Fibroblast of lung (primary cell): ENCODE data around the gene NHLRC2. TPM values are rescaled to one million over a fixed set of nuclear protein-coding genes. Genes with fewer than 3 reads are reported as not detected.

Source experiments
- DNase-seq, 2 donors: peaks; one replicate each; pipeline versions ENCODE4 v3.0.0 to v3.0.0-alpha.2; 2010; ENCODE audit warnings: low read depth in 2 of 2
- H2AFZ ChIP-seq: 2 replicates; pipeline ENCODE4 v1.5.1; 2012; ENCODE audit warnings: low read length, control low read depth, inconsistent platforms
- H3K27ac ChIP-seq: 2 replicates; pipeline ENCODE4 v1.5.1; 2011; ENCODE audit warnings: low read length, control low read depth; ENCODE audit not compliant: insufficient read depth
- H3K27me3 ChIP-seq: 2 replicates; pipeline ENCODE4 v1.5.1; 2011; ENCODE audit warnings: mild to moderate bottlenecking, low read length; ENCODE audit not compliant: control insufficient read depth, insufficient read depth
- H3K36me3 ChIP-seq: 2 replicates; pipeline ENCODE4 v1.5.1; 2011; ENCODE audit warnings: low read length; ENCODE audit not compliant: control insufficient read depth, insufficient read depth
- H3K4me1 ChIP-seq: 2 replicates; pipeline ENCODE4 v1.5.1; 2011; ENCODE audit warnings: low read length; ENCODE audit not compliant: control insufficient read depth, insufficient read depth; ENCODE audit errors: extremely low read depth
- H3K4me2 ChIP-seq: 2 replicates; pipeline ENCODE4 v1.5.1; 2011; ENCODE audit warnings: low read length, control low read depth; ENCODE audit not compliant: insufficient read depth; ENCODE audit errors: extremely low read depth
- H3K4me3 ChIP-seq, 4 experiments: fragments of 200-600 bp in 1 of 4; sonication (generic) in 1 of 4; replicated peaks in 1 of 4; 2 replicates each; pipeline ENCODE4 v1.5.1; 2011 to 2016; ENCODE audit warnings: low read length in 4 of 4, low read depth in 3 of 4, mild to moderate bottlenecking in 3 of 4, control low read depth in 2 of 4, inconsistent platforms in 1 of 4, mixed read lengths in 1 of 4; ENCODE audit not compliant: insufficient read depth in 1 of 4; ENCODE audit errors: control extremely low read depth in 1 of 4
- H3K79me2 ChIP-seq: 2 replicates; pipeline ENCODE4 v1.5.1; 2012; ENCODE audit warnings: mild to moderate bottlenecking, low read length, inconsistent platforms; ENCODE audit not compliant: control insufficient read depth, insufficient read depth
- H3K9ac ChIP-seq: 2 replicates; pipeline ENCODE4 v1.5.1; 2011; ENCODE audit warnings: mild to moderate bottlenecking, low read length, control low read depth; ENCODE audit not compliant: insufficient read depth
- H3K9me3 ChIP-seq: 2 replicates; pipeline ENCODE4 v1.5.1; 2012; ENCODE audit warnings: low read depth, low read length; ENCODE audit not compliant: control insufficient read depth, insufficient read depth
- H4K20me1 ChIP-seq: 2 replicates; pipeline ENCODE4 v1.5.1; 2011; ENCODE audit warnings: low read length; ENCODE audit not compliant: control insufficient read depth, insufficient read depth; ENCODE audit errors: extremely low read depth
- EZH2 ChIP-seq: IDR thresholded peaks from 2 replicates; pipeline ENCODE4 v1.5.1; 2012; ENCODE audit warnings: low read length, control low read depth, mild to moderate bottlenecking; ENCODE audit errors: missing control alignments
- polyA plus RNA-seq, 2 donors: library from polyadenylated mRNA; depleted of rRNA in 1 of 2; stranded (reverse) in 1 of 2; unstranded in 1 of 2; fragments of >200 nt; gene quantifications; 2 replicates each; pipeline ENCODE4 v1.2.1, GENCODE V29; 2011 to 2012; ENCODE audit warnings: missing spikeins in 1 of 2
- total RNA-seq: library from RNA; depleted of rRNA; stranded (reverse); fragments of >200 nt; gene quantifications from 2 replicates; pipeline ENCODE4 v1.2.1, GENCODE V29; 2014
- TF ChIP-seq, protein P1 (sequence below), 2 donors: IDR thresholded peaks in 1 of 2; conservative IDR thresholded peaks in 1 of 2; 1 replicate in 1 of 2; 2 replicates in 1 of 2; pipeline ENCODE4 v1.5.1; 2011 to 2012; ENCODE audit warnings: low read length in 2 of 2, control low read depth in 1 of 2, inconsistent platforms in 1 of 2, low read depth in 1 of 2, mild to moderate bottlenecking in 1 of 2

The NHLRC2 gene
- total and polyA plus RNA-seq, 2 donors (not counting 1 experiment from before 2014, with no cell fraction given) = 10.1 to 11.9 TPM

DNA sequence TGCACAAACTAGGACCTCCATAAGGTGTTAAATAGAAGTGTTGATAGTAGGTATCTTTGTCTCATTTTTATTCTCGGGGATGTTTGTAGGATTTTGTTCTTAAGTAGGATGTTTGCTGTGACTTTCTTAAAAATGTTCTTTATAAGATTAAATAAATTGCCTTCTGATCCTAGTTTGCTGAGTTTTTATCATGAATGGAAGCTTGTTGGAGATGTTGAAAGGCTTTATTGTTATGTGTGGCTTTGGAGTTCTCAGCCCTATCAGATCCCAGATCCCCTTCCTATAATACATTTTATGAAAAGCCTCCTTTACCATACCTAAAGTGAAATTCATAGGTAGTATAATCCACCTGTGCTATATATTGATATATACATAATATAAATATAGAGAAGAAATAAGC, 40.1 kb downstream of the NHLRC2 start:
- DNase-seq = no peak
- no peaks in the 10 kb centered on the region for H3K79me2 ChIP-seq
- H3K9ac ChIP-seq = no peak overlapping the region
- H3K9me3 ChIP-seq = no peaks in the 10 kb centered on the region
- no peak overlapping the region for H2AFZ ChIP-seq
- H3K4me3 ChIP-seq = no peak overlapping the region
- H4K20me1 ChIP-seq = no peaks in the 10 kb centered on the region
- no peak overlapping the region for H3K27ac ChIP-seq
- H3K4me1 ChIP-seq = no peaks in the 10 kb centered on the region
- no peaks in the 10 kb centered on the region for H3K36me3 ChIP-seq
- no peaks in the 10 kb centered on the region for H3K27me3 ChIP-seq
- no peak overlapping the region for H3K4me2 ChIP-seq
- TF ChIP-seq, protein P1, sequence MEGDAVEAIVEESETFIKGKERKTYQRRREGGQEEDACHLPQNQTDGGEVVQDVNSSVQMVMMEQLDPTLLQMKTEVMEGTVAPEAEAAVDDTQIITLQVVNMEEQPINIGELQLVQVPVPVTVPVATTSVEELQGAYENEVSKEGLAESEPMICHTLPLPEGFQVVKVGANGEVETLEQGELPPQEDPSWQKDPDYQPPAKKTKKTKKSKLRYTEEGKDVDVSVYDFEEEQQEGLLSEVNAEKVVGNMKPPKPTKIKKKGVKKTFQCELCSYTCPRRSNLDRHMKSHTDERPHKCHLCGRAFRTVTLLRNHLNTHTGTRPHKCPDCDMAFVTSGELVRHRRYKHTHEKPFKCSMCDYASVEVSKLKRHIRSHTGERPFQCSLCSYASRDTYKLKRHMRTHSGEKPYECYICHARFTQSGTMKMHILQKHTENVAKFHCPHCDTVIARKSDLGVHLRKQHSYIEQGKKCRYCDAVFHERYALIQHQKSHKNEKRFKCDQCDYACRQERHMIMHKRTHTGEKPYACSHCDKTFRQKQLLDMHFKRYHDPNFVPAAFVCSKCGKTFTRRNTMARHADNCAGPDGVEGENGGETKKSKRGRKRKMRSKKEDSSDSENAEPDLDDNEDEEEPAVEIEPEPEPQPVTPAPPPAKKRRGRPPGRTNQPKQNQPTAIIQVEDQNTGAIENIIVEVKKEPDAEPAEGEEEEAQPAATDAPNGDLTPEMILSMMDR (conservative IDR thresholded peaks at IDR 0.05 in 1 of 2, IDR thresholded peaks at IDR 0.05 in 1 of 2; ENCODE audit: low read depth in 1 of 2, low read length in 2 of 2) = no peak
- TF ChIP-seq EZH2 = no peak

DNA sequence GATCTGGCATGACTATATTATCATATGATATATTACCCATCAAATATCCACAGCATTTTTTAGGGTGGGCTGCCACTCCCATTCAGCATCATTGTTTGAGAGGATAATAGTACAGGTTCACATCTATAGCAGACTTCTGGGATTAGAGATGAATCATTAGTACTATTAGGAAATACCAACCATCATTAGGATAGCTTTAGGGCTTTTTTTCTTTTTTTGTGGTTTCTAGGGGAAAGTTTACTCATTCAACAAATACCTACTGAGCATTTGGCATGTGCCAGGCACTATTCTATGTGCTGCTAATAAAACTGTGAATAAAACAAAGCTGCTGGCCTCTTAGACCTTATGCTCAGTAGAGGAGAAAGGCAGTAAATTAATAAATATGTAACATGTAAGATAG, 40.6 kb downstream of the NHLRC2 start:
- DNase-seq = peak; percentile 7 to 65
- Histone ChIP-seq H3K27me3 (no peaks in the 10 kb centered on the region), H3K9ac (no peak overlapping the region), H3K27ac (no peak overlapping the region), H3K4me1 (no peaks in the 10 kb centered on the region), H3K79me2 (no peaks in the 10 kb centered on the region), H4K20me1 (no peaks in the 10 kb centered on the region), H2AFZ (no peak overlapping the region), H3K9me3 (no peaks in the 10 kb centered on the region), H3K4me2 (no peak overlapping the region), H3K4me3 (no peak overlapping the region), H3K36me3 (no peaks in the 10 kb centered on the region)
- TF ChIP-seq, protein P1 (conservative IDR thresholded peaks at IDR 0.05 in 1 of 2, IDR thresholded peaks at IDR 0.05 in 1 of 2; ENCODE audit: low read depth in 1 of 2, low read length in 2 of 2) = no peak
- TF ChIP-seq EZH2 = no peak

DNA sequence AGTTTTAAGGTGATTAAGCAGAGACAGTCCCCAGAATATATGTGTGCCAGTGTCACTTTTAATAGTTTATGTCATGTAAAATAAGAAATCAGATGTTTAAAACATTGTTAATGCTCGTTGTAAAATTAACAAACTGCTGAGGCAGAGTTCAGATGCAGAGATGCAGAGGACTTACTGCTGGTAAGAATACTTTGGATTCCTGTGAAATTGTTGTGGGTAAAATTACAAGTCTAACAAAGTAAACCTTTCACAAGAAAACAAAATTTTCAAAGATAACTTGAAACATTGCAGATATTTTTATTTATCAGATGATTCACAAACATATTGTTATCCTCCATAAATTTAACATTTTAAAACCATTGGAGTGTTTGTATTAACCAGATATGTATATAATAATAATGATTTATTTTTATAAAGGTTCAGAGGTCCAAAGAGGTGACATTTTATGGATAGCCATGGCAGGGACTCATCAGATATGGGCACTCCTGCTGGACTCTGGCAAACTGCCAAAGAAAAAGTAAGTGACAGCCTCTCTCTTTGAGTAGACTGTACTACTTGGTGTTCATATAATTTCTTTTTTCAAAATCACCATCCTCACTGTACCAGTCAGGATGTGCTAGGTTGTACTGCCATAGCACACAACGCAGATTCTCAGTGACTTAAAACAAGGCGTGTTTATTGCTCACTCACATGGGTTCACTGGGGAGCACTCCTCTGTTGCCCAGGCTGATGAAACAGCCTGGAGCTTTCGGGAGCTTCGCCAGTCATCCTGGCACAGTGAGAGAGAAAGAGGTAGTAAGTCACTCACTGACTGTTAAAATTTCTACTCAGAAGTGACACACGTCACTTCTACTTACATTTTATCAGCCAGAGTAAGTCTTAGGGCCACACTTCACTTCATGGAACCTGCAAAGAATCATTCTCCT, 43.5 kb downstream of the NHLRC2 start:
- DNase-seq = no peak
- Histone ChIP-seq H4K20me1 (no peaks in the 10 kb centered on the region), H3K4me3 (no peak overlapping the region), H3K4me2 (no peak overlapping the region), H3K36me3 (no peaks in the 10 kb centered on the region), H3K79me2 (no peaks in the 10 kb centered on the region), H3K9me3 (no peaks in the 10 kb centered on the region), H3K27me3 (no peaks in the 10 kb centered on the region), H3K9ac (no peak overlapping the region), H3K27ac (no peak overlapping the region), H3K4me1 (no peaks in the 10 kb centered on the region), H2AFZ (no peak overlapping the region)
- no peak for TF ChIP-seq EZH2
- TF ChIP-seq, protein P1 (conservative IDR thresholded peaks at IDR 0.05 in 1 of 2, IDR thresholded peaks at IDR 0.05 in 1 of 2; ENCODE audit: low read depth in 1 of 2, low read length in 2 of 2) = no peak
